ENCODE measurements around the gene RSAD2.

The RSAD2 gene

GRCh38 chr2:6923319-6923718 lies 45.7 kb downstream of the RSAD2 start:
- H3K9me3 ChIP-seq (ENCODE audit: control insufficient read depth, low read length): no peaks in the 10 kb centered on the region
- DNase-seq: no peak
- H3K4me3 ChIP-seq (ENCODE audit: insufficient read depth, low read depth, low read length, poor library complexity, severe bottlenecking): no peak overlapping the region
- no peaks in the 10 kb centered on the region for H3K36me3 ChIP-seq (ENCODE audit: control insufficient read depth, insufficient read depth, low read length)
- no peaks in the 10 kb centered on the region for H3K27me3 ChIP-seq (replicated peaks; ENCODE audit: control insufficient read depth, insufficient read depth, low read length, poor library complexity, severe bottlenecking)
- H3K4me1 ChIP-seq (ENCODE audit: control insufficient read depth, insufficient read depth, low read length, poor library complexity, severe bottlenecking): peaks cover 20% of the 10 kb centered on the region
- H3K27ac ChIP-seq (ENCODE audit: insufficient read depth, low read length, poor library complexity, severe bottlenecking): no peak overlapping the region

- Histone ChIP-seq H3K4me1 (ENCODE audit: control insufficient read depth, insufficient read depth, low read length, poor library complexity, severe bottlenecking) (peaks cover 25% of the 10 kb centered on the region), H3K36me3 (ENCODE audit: control insufficient read depth, insufficient read depth, low read length) (no peaks in the 10 kb centered on the region), H3K27ac (ENCODE audit: insufficient read depth, low read length, poor library complexity, severe bottlenecking) (no peak overlapping the region), H3K9me3 (ENCODE audit: control insufficient read depth, low read length) (no peaks in the 10 kb centered on the region), H3K4me3 (ENCODE audit: insufficient read depth, low read depth, low read length, poor library complexity, severe bottlenecking) (no peak overlapping the region), H3K27me3 (replicated peaks; ENCODE audit: control insufficient read depth, insufficient read depth, low read length, poor library complexity, severe bottlenecking) (no peaks in the 10 kb centered on the region)
- DNase-seq: no peak
Observed at GRCh38 chr2:6924101-6924923, 46.7 kb downstream of the RSAD2 start.

GRCh38 chr2:6924924-6925409 lies 47.4 kb downstream of the RSAD2 start:
- Histone ChIP-seq H3K9me3 (ENCODE audit: control insufficient read depth, low read length) (no peaks in the 10 kb centered on the region), H3K27me3 (replicated peaks; ENCODE audit: control insufficient read depth, insufficient read depth, low read length, poor library complexity, severe bottlenecking) (no peaks in the 10 kb centered on the region), H3K4me1 (ENCODE audit: control insufficient read depth, insufficient read depth, low read length, poor library complexity, severe bottlenecking) (peaks cover 25% of the 10 kb centered on the region), H3K4me3 (ENCODE audit: insufficient read depth, low read depth, low read length, poor library complexity, severe bottlenecking) (no peak overlapping the region), H3K36me3 (ENCODE audit: control insufficient read depth, insufficient read depth, low read length) (no peaks in the 10 kb centered on the region), H3K27ac (ENCODE audit: insufficient read depth, low read length, poor library complexity, severe bottlenecking) (no peak overlapping the region)
- DNase-seq: no peak

GRCh38 chr2:6926071-6926732 lies 48.6 kb downstream of the RSAD2 start:
- no peak overlapping the region for H3K4me3 ChIP-seq (ENCODE audit: insufficient read depth, low read depth, low read length, poor library complexity, severe bottlenecking)
- H3K27me3 ChIP-seq (replicated peaks; ENCODE audit: control insufficient read depth, insufficient read depth, low read length, poor library complexity, severe bottlenecking): no peaks in the 10 kb centered on the region
- H3K4me1 ChIP-seq (ENCODE audit: control insufficient read depth, insufficient read depth, low read length, poor library complexity, severe bottlenecking): peaks cover 24% of the 10 kb centered on the region
- H3K27ac ChIP-seq (ENCODE audit: insufficient read depth, low read length, poor library complexity, severe bottlenecking): no peak overlapping the region
- H3K9me3 ChIP-seq (ENCODE audit: control insufficient read depth, low read length): no peaks in the 10 kb centered on the region
- H3K36me3 ChIP-seq (ENCODE audit: control insufficient read depth, insufficient read depth, low read length): no peaks in the 10 kb centered on the region
- no peak for DNase-seq

- Histone ChIP-seq H3K27ac (ENCODE audit: insufficient read depth, low read length, poor library complexity, severe bottlenecking) (no peak overlapping the region), H3K36me3 (ENCODE audit: control insufficient read depth, insufficient read depth, low read length) (no peaks in the 10 kb centered on the region), H3K4me1 (ENCODE audit: control insufficient read depth, insufficient read depth, low read length, poor library complexity, severe bottlenecking) (peaks cover 14% of the 10 kb centered on the region)
Observed at GRCh38 chr2:6927186-6927585, 49.6 kb downstream of the RSAD2 start.

GRCh38 chr2:6927753-6928152 lies 50.2 kb downstream of the RSAD2 start:
- H3K36me3 ChIP-seq (ENCODE audit: control insufficient read depth, insufficient read depth, low read length): no peaks in the 10 kb centered on the region

More at GRCh38 chr2:6927186-6927585, 49.6 kb downstream of the RSAD2 start:
- Histone ChIP-seq H3K27me3 (replicated peaks; ENCODE audit: control insufficient read depth, insufficient read depth, low read length, poor library complexity, severe bottlenecking) (no peaks in the 10 kb centered on the region), H3K9me3 (ENCODE audit: control insufficient read depth, low read length) (no peaks in the 10 kb centered on the region), H3K4me3 (ENCODE audit: insufficient read depth, low read depth, low read length, poor library complexity, severe bottlenecking) (no peak overlapping the region)
- no peak for DNase-seq

GRCh38 chr2:6928452-6928851 lies 50.9 kb downstream of the RSAD2 start:
- Histone ChIP-seq H3K27ac (ENCODE audit: insufficient read depth, low read length, poor library complexity, severe bottlenecking) (no peak overlapping the region), H3K4me1 (ENCODE audit: control insufficient read depth, insufficient read depth, low read length, poor library complexity, severe bottlenecking) (peaks cover 13% of the 10 kb centered on the region), H3K36me3 (ENCODE audit: control insufficient read depth, insufficient read depth, low read length) (no peaks in the 10 kb centered on the region), H3K4me3 (ENCODE audit: insufficient read depth, low read depth, low read length, poor library complexity, severe bottlenecking) (no peak overlapping the region), H3K9me3 (ENCODE audit: control insufficient read depth, low read length) (no peaks in the 10 kb centered on the region), H3K27me3 (replicated peaks; ENCODE audit: control insufficient read depth, insufficient read depth, low read length, poor library complexity, severe bottlenecking) (no peaks in the 10 kb centered on the region)
- DNase-seq: no peak

More at GRCh38 chr2:6927753-6928152, 50.2 kb downstream of the RSAD2 start:
- Histone ChIP-seq H3K27ac (ENCODE audit: insufficient read depth, low read length, poor library complexity, severe bottlenecking) (no peak overlapping the region), H3K4me3 (ENCODE audit: insufficient read depth, low read depth, low read length, poor library complexity, severe bottlenecking) (no peak overlapping the region), H3K4me1 (ENCODE audit: control insufficient read depth, insufficient read depth, low read length, poor library complexity, severe bottlenecking) (peaks cover 13% of the 10 kb centered on the region), H3K9me3 (ENCODE audit: control insufficient read depth, low read length) (no peaks in the 10 kb centered on the region), H3K27me3 (replicated peaks; ENCODE audit: control insufficient read depth, insufficient read depth, low read length, poor library complexity, severe bottlenecking) (no peaks in the 10 kb centered on the region)
- DNase-seq: no peak

- H3K36me3 ChIP-seq (ENCODE audit: control insufficient read depth, insufficient read depth, low read length): no peaks in the 10 kb centered on the region
- no peak overlapping the region for H3K27ac ChIP-seq (ENCODE audit: insufficient read depth, low read length, poor library complexity, severe bottlenecking)
- no peak overlapping the region for H3K4me3 ChIP-seq (ENCODE audit: insufficient read depth, low read depth, low read length, poor library complexity, severe bottlenecking)
- no peak for DNase-seq
- H3K9me3 ChIP-seq (ENCODE audit: control insufficient read depth, low read length): no peaks in the 10 kb centered on the region
- H3K27me3 ChIP-seq (replicated peaks; ENCODE audit: control insufficient read depth, insufficient read depth, low read length, poor library complexity, severe bottlenecking): no peaks in the 10 kb centered on the region
- peaks cover 10% of the 10 kb centered on the region for H3K4me1 ChIP-seq (ENCODE audit: control insufficient read depth, insufficient read depth, low read length, poor library complexity, severe bottlenecking)
Observed at GRCh38 chr2:6929196-6929819, 51.7 kb downstream of the RSAD2 start.

- Histone ChIP-seq H3K9me3 (ENCODE audit: control insufficient read depth, low read length) (no peaks in the 10 kb centered on the region), H3K4me3 (ENCODE audit: insufficient read depth, low read depth, low read length, poor library complexity, severe bottlenecking) (no peak overlapping the region), H3K27ac (ENCODE audit: insufficient read depth, low read length, poor library complexity, severe bottlenecking) (no peak overlapping the region), H3K27me3 (replicated peaks; ENCODE audit: control insufficient read depth, insufficient read depth, low read length, poor library complexity, severe bottlenecking) (no peaks in the 10 kb centered on the region), H3K4me1 (ENCODE audit: control insufficient read depth, insufficient read depth, low read length, poor library complexity, severe bottlenecking) (peaks cover 8% of the 10 kb centered on the region), H3K36me3 (ENCODE audit: control insufficient read depth, insufficient read depth, low read length) (no peaks in the 10 kb centered on the region)
- no peak for DNase-seq
Observed at GRCh38 chr2:6930923-6931647, 53.5 kb downstream of the RSAD2 start.

Data from effector memory CD4-positive, alpha-beta T cell (primary cell).